B cell (primary cell): ENCODE results near the gene CAMTA1.

Experiments used
- CTCF ChIP-seq: fragments of 200-600 bp; IDR thresholded peaks from one replicate; pipeline ENCODE4 v1.8.0; 2022; ENCODE audit warnings: antibody characterized with exemption, mild to moderate bottlenecking
- EZH2 ChIP-seq: IDR thresholded peaks from 2 replicates; pipeline ENCODE4 v1.6.1; 2012; ENCODE audit warnings: borderline replicate concordance, low read depth, mild to moderate bottlenecking, moderate library complexity, low read length; ENCODE audit not compliant: insufficient read depth, poor library complexity, severe bottlenecking

DNA sequence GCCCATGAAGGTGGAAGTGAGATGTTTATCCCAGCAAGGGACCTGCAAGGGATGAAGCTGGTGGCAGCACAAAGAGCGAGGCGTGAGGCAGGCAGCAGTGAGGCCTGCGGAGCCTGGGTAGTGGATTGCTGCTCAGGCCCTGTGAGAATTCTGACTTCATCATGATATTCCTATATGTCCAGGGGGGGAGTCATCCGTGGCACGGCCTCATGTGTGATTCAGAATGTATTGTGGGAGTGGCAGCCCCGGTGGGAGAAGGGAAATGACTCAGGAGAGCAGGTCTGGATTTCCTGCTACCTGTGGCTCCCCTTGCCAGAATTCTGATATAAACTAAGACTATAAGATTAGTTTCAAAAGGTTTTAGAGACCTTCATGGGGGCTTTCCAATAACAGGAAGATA is 240.9 kb downstream of the CAMTA1 start:
- TF ChIP-seq CTCF (no peak), EZH2 (no peak)
